Omental fat pad (tissue), 4 donors: ENCODE measurements around the gene SPAG9. TPM values are rescaled to one million over a fixed set of nuclear protein-coding genes. Genes with fewer than 3 reads are reported as not detected.

ENCODE experiments used
- ATAC-seq: fragments of 150-250 bp; one replicate; pipeline ENCODE4 v1.9.1; 2016; ENCODE audit warnings: mild to moderate bottlenecking, moderate library complexity; ENCODE audit not compliant: low FRiP score
- DNase-seq: peaks from one replicate; pipeline ENCODE4 v3.0.0-alpha.2; 2019; ENCODE audit warnings: low spot score
- CTCF ChIP-seq, 3 donors: fragments of 450-650 bp; IDR thresholded peaks; one replicate each; pipeline ENCODE4 v1.5.1; 2016 to 2017; ENCODE audit warnings: antibody characterized with exemption in 3 of 3, mild to moderate bottlenecking in 3 of 3, moderate library complexity in 2 of 3
- total RNA-seq, 4 donors: library from RNA; depleted of rRNA; stranded (reverse); fragments of >200 nt; gene quantifications; one replicate each; pipeline ENCODE4 v1.1.0, GENCODE V29; 2016

SPAG9 gene
- total RNA-seq, 4 donors from 2014 or later, result 117 to 197 (median 138) TPM

- no peak for DNase-seq
- TF ChIP-seq CTCF (IDR thresholded peaks at IDR 0.05), result no peak
These were observed 165.5 kb downstream of the SPAG9 start for GRCh38 chr17:50955160-50955559.

GRCh38 chr17:50954641-50955121 is 166.0 kb downstream of the SPAG9 start:
- no peak for TF ChIP-seq CTCF (IDR thresholded peaks at IDR 0.05)
- ATAC-seq (no peak), DNase-seq (no peak)

More at GRCh38 chr17:50955160-50955559, 165.5 kb downstream of the SPAG9 start:
- no peak for ATAC-seq

- TF ChIP-seq CTCF (IDR thresholded peaks at IDR 0.05), result no peak
- ATAC-seq (no peak), DNase-seq (no peak)
These were observed 166.7 kb downstream of the SPAG9 start for GRCh38 chr17:50953831-50954601.

- ATAC-seq, result no peak
- no peak for TF ChIP-seq CTCF (IDR thresholded peaks at IDR 0.05)
- no peak for DNase-seq
These were observed 167.2 kb downstream of the SPAG9 start for GRCh38 chr17:50953518-50953830.

GRCh38 chr17:50952889-50953288 is 167.8 kb downstream of the SPAG9 start:
- no peak for DNase-seq
- TF ChIP-seq CTCF (IDR thresholded peaks at IDR 0.05), result no peak
- no peak for ATAC-seq

GRCh38 chr17:50952013-50952412 is 168.7 kb downstream of the SPAG9 start:
- DNase-seq, result no peak
- no peak for TF ChIP-seq CTCF (IDR thresholded peaks at IDR 0.05)
- no peak for ATAC-seq
